Ishikawa (cell line): Measurements from ENCODE around the gene HOXB9.

Experiments used
- CEBPB ChIP-seq: IDR thresholded peaks from 2 replicates; pipeline ENCODE4 v1.6.1; 2012
- CREB1 ChIP-seq: IDR thresholded peaks from 2 replicates; pipeline ENCODE4 v1.6.1; 2012; ENCODE audit warnings: low read depth
- EGR1 ChIP-seq: IDR thresholded peaks from 2 replicates; pipeline ENCODE4 v1.6.1; 2012
- EP300 ChIP-seq: IDR thresholded peaks from 2 replicates; pipeline ENCODE4 v1.6.1; 2012; ENCODE audit warnings: borderline replicate concordance
- FOXM1 ChIP-seq: IDR thresholded peaks from 2 replicates; pipeline ENCODE4 v1.6.1; 2012; ENCODE audit warnings: low read depth, borderline replicate concordance
- NFIC ChIP-seq: IDR thresholded peaks from 2 replicates; pipeline ENCODE4 v1.6.1; 2012
- RAD21 ChIP-seq: IDR thresholded peaks from 2 replicates; pipeline ENCODE4 v1.6.1; 2012; ENCODE audit warnings: low read depth
- TAF1 ChIP-seq: IDR thresholded peaks from 2 replicates; pipeline ENCODE4 v1.6.1; 2012; ENCODE audit warnings: low read depth, mild to moderate bottlenecking
- TCF12 ChIP-seq: IDR thresholded peaks from 2 replicates; pipeline ENCODE4 v1.6.1; 2012; ENCODE audit warnings: low read depth
- TEAD4 ChIP-seq: IDR thresholded peaks from 2 replicates; pipeline ENCODE4 v1.6.1; 2012
- USF1 ChIP-seq: IDR thresholded peaks from 2 replicates; pipeline ENCODE4 v1.6.1; 2012
- YY1 ChIP-seq: IDR thresholded peaks from 2 replicates; pipeline ENCODE4 v1.6.1; 2012; ENCODE audit warnings: low read depth
- ZBTB7A ChIP-seq: IDR thresholded peaks from 2 replicates; pipeline ENCODE4 v1.6.1; 2012; ENCODE audit warnings: low read depth
- TF ChIP-seq, protein P1 (sequence below): IDR thresholded peaks from 2 replicates; pipeline ENCODE4 v1.6.1; 2012; ENCODE audit warnings: low read depth, mild to moderate bottlenecking
- TF ChIP-seq, protein P2 (sequence below): IDR thresholded peaks from 2 replicates; pipeline ENCODE4 v1.6.1; 2012

The HOXB9 gene

DNA sequence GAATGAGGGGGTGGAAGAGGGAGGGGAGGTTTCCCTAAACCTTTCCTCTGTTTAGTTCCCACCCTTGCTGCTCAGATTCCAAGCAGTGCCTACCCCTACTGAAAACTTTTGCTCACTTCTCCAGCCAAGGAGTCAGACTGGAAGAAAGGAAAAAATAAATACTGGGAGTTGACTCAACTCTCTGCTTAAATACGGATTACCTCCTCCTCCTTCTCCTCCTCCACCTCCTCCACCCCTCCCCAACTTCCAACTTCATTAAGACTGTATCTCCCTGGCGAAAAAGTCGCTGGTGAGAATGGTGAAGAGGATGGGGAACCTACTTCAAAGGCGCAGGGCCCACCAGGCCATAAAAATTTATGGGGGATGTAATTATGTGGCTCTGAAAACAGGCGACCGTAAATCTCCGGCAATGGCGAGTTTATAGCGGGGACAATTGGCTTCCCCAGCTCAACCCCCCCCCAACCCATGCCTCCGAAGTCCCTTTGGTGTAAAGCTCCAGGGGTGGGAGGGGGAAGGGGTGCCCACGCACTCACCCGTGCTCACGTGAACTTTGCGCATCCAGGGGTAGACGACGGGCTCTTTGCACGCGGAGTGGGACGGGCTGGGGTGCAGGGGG lies 48.7 kb downstream of the HOXB9 start:
- TF ChIP-seq EGR1 = peak; percentile 40; the same call in 1 of the 2 replicates
- TF ChIP-seq NFIC = peak; percentile 39; the same call in 1 of the 2 replicates
- TF ChIP-seq ZBTB7A = no peak
- TF ChIP-seq TEAD4 = 0 out of 2 replicates have a peak, but pooled peaks have one; percentile 11
- no peak for TF ChIP-seq FOXM1
- no peak for TF ChIP-seq USF1
- TF ChIP-seq, protein P1, sequence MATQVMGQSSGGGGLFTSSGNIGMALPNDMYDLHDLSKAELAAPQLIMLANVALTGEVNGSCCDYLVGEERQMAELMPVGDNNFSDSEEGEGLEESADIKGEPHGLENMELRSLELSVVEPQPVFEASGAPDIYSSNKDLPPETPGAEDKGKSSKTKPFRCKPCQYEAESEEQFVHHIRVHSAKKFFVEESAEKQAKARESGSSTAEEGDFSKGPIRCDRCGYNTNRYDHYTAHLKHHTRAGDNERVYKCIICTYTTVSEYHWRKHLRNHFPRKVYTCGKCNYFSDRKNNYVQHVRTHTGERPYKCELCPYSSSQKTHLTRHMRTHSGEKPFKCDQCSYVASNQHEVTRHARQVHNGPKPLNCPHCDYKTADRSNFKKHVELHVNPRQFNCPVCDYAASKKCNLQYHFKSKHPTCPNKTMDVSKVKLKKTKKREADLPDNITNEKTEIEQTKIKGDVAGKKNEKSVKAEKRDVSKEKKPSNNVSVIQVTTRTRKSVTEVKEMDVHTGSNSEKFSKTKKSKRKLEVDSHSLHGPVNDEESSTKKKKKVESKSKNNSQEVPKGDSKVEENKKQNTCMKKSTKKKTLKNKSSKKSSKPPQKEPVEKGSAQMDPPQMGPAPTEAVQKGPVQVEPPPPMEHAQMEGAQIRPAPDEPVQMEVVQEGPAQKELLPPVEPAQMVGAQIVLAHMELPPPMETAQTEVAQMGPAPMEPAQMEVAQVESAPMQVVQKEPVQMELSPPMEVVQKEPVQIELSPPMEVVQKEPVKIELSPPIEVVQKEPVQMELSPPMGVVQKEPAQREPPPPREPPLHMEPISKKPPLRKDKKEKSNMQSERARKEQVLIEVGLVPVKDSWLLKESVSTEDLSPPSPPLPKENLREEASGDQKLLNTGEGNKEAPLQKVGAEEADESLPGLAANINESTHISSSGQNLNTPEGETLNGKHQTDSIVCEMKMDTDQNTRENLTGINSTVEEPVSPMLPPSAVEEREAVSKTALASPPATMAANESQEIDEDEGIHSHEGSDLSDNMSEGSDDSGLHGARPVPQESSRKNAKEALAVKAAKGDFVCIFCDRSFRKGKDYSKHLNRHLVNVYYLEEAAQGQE = no peak
- TF ChIP-seq EP300 = peak; percentile 62
- no peak for TF ChIP-seq RAD21
- TF ChIP-seq TCF12 = no peak
- no peak for TF ChIP-seq TAF1
- TF ChIP-seq CREB1 = no peak
- no peak for TF ChIP-seq YY1

DNA sequence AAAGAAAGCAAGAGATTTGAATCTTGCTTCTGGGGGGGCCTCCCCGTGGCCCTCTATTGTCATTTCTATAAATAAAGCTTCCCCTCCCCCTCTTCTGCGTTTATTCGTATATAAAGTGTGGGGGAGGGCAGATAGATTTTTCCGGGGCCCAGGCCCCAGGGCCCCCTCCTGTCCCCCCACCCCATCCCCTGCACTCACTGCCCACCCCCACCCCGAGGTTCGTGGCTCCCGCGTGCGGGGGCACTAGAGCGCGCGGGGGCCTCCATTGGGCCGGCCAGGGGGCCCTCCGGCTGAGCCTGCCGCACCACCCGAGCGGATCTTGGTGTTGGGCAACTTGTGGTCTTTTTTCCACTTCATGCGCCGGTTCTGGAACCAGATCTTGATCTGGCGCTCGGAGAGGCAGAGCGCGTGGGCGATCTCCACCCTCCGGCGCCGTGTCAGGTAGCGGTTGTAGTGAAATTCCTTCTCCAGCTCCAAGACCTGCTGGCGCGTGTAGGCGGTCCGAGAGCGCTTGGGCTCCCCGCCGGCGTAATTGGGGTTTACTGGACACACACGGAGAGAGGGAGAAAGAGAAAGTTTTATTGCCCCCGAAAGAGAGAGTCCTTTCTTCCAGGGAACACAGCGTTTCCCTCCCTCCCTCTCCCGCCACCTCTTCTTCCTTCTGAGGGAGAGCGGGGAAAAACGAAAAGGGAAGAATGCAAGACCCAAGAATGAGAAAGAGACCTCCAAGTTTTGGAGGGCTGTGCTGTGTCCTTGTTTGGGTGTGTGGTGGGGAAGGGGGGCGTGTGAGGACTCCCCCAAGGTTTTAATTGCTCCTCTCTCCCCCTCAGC lies 49.5 kb downstream of the HOXB9 start:
- no peak for TF ChIP-seq TAF1
- TF ChIP-seq EP300 = 0 out of 2 replicates have a peak, but pooled peaks have one; percentile 68
- no peak for TF ChIP-seq YY1
- TF ChIP-seq ZBTB7A = no peak
- TF ChIP-seq, protein P1 = no peak
- peak; percentile 73 for TF ChIP-seq TCF12
- no peak for TF ChIP-seq CREB1
- TF ChIP-seq, protein P2, sequence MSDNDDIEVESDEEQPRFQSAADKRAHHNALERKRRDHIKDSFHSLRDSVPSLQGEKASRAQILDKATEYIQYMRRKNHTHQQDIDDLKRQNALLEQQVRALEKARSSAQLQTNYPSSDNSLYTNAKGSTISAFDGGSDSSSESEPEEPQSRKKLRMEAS = no peak
- TF ChIP-seq CEBPB = peak; percentile 35; the same call in 1 of the 2 replicates
- no peak for TF ChIP-seq RAD21
- 0 out of 2 replicates have a peak, but pooled peaks have one; percentile 15 for TF ChIP-seq NFIC
- TF ChIP-seq TEAD4 = peak; percentile 40; the same call in 1 of the 2 replicates
- 0 out of 2 replicates have a peak, but pooled peaks have one; percentile 30 for TF ChIP-seq FOXM1
- peak; percentile 87 for TF ChIP-seq EGR1
- no peak for TF ChIP-seq USF1

- TF ChIP-seq RAD21 = no peak
- TF ChIP-seq CREB1 = no peak
- TF ChIP-seq, protein P2 = no peak
- no peak for TF ChIP-seq TCF12
- no peak for TF ChIP-seq EP300
- TF ChIP-seq EGR1 = no peak
- TF ChIP-seq FOXM1 = no peak
- no peak for TF ChIP-seq CEBPB
- no peak for TF ChIP-seq ZBTB7A
- no peak for TF ChIP-seq NFIC
- TF ChIP-seq TAF1 = no peak
- TF ChIP-seq, protein P1 = no peak
- no peak for TF ChIP-seq USF1
- no peak for TF ChIP-seq TEAD4
- no peak for TF ChIP-seq YY1
These were observed 50.3 kb downstream of the HOXB9 start for GRCh38 chr17:48575673-48576478.
